AG08396 (cell line): ENCODE results near the gene MSANTD1.

Experiments
- DNase-seq: peaks from one replicate; pipeline ENCODE4 v3.0.0; 2012; ENCODE audit warnings: low spot score, mixed read lengths

The MSANTD1 gene

DNA sequence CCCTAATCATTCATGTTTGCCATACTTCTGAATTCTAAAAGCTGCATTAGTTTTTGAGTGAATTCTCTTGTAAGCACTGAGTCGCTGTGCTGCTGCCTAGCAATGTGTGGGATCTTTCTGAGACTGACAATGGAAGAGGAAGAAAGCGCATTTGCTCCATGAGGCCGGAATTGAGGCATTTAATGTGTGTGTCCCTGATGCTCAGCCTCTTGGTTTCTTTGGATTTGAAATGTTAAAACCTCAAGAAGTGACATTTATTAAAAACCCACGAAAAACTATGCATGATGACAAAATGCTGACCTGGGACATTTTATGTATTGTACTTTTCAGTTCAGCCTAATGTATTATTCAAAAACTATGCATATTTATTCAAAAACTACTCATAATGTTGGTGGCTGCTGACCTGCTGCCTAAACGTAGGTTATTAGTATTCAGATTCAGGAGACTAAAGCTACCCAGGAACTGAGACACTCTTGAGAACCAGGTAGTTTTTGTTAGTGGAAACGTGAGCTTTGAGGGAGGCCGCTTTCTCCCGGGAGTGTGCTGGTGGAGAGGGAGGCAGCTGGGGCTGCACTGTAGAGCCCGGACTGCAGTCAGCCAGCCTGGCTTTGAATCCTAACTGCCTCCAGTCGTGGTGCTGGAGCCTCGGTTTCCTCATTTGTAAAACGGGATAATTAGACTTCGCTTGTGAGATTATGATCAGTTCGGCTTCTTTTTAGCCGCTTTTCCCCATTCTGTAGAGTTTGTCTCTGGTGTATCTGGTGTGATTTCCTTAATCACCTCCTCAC is 55.2 kb downstream of the MSANTD1 start:
- DNase-seq = no peak

DNA sequence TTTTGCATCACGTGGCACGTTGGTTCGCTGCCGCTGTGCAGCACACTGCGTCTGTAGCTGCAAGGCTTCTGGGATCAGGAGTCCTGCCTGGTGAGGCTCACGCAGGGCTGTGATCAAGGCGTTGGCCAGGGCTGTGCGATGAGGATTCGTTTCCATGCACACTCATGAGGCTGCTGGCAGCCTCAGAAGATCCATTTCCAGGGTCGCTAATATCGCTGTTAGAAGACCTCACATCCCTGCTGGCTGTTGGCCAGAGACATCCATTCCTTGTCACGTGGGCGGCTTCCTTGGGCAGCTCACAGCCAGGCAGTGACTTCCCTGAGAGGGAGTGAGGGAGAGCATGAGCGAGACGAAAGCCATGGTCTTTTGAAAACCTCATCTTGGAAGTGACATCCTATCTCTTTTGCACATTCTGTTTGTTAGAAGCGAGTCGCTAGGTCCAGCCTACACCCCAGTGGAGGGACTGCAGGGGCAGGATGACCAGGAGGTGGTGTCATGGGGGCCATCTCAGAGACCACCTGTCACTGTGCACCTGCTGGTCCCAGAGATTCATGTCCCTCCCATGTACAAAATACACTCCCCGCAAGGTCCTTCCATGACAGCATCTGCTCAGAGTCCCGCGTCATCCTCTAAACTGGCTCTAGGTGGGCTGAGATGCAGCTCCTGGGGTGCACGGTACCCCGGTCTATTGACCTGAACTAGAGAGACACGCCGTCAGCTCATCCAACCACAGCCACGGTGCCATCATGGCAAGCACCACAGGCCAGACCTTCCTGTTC is 56.1 kb downstream of the MSANTD1 start:
- DNase-seq = peak; percentile 72

DNA sequence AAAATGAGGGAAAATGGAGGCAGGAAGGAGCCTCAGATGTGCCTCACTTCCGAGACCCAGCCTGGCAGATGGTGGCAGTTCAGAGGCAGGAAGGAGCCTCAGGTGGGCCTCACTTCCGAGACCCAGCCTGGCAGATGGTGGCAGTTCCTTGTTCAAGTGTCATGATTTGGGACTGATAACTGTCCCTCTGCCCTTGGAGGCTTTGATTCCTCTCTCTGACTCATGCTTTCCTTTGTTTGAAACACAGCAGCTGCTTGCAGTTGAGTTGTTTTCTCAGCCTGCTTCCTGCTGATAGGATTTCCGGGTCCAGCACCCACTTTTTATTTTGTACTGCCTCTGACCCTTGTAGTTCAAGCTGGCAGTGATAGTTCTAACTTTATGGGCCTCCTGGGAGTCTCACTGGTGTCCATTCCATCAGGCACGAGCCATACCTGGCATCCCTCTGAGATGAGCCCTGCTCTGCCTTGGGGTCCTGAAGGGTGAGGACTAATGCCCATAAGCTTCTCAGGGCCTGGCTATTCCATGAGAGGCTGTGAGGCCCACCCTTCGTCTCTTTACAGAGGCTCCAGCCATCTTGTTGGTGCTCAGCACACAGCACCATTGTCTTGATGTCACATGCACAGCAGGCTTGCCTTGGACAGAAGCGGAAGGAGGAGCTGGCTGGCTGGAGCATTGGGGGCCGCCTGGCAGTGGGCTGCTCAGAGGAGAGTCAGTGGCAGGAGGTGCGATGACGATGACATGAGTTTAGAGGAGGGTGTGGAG is 56.8 kb downstream of the MSANTD1 start:
- DNase-seq = peak; percentile 67
